Endothelial cell of umbilical vein (primary cell): ENCODE measurements around the gene CDR2. TPM values are rescaled to one million over a fixed set of nuclear protein-coding genes. Genes with fewer than 3 reads are reported as not detected.

ENCODE experiments used
- BruUV-seq: library from RNA; stranded (reverse); fragments of 400-500 nt; replicated peaks from 2 replicates; lab custom pipeline; 2021; lab: Mats Ljungman, UMichigan
- CTCF ChIA-PET: fragments of 300-600, 350-600 bp; sonication (Branson Sonifier 250); formaldehyde crosslinking; loops from one replicate; lab custom pipeline; 2021; ENCODE audit warnings: antibody characterized with exemption, inconsistent platforms; lab: Charles Lee
- POLR2A ChIA-PET: fragments of 300-600, 350-600 bp; sonication (Branson Sonifier 250); formaldehyde crosslinking; loops from one replicate; lab custom pipeline; 2021; ENCODE audit warnings: antibody characterized with exemption, inconsistent platforms; lab: Charles Lee
- DNase-seq: peaks from one replicate; pipeline ENCODE4 v3.0.0-alpha.2; 2011; ENCODE audit warnings: low read depth, low spot score
- FAIRE-seq: peaks from 2 replicates; lab custom pipeline; 2011; peaks lifted over from hg19 to GRCh38; lab: Jason Lieb, UNC
- H2AFZ ChIP-seq: 2 replicates; pipeline ENCODE4 v1.6.0; 2012; ENCODE audit warnings: low read depth, low read length, control low read depth, inconsistent platforms
- H3K27ac ChIP-seq: 2 replicates; pipeline ENCODE4 v1.5.1; 2011; ENCODE audit warnings: low read depth, mild to moderate bottlenecking, control low read depth, low read length, moderate library complexity; ENCODE audit not compliant: insufficient read depth
- H3K27me3 ChIP-seq, 2 experiments: 2 replicates each; pipeline versions ENCODE4 v1.6.0 to v1.6.1; 2011; ENCODE audit warnings: low read length in 2 of 2, mixed read lengths in 1 of 2; ENCODE audit not compliant: control insufficient read depth in 2 of 2, insufficient read depth in 2 of 2
- H3K36me3 ChIP-seq, 2 experiments: 2 replicates in 1 of 2; 3 replicates in 1 of 2; pipeline ENCODE4 v1.5.1; 2011; ENCODE audit warnings: low read length in 2 of 2, mild to moderate bottlenecking in 1 of 2, moderate library complexity in 1 of 2; ENCODE audit not compliant: control insufficient read depth in 2 of 2, insufficient read depth in 2 of 2; ENCODE audit errors: extremely low read depth in 1 of 2
- H3K4me1 ChIP-seq: 3 replicates; pipeline ENCODE4 v1.5.1; 2011; ENCODE audit warnings: mild to moderate bottlenecking, low read length; ENCODE audit not compliant: control insufficient read depth, insufficient read depth; ENCODE audit errors: extremely low read depth
- H3K4me2 ChIP-seq: 2 replicates; pipeline ENCODE4 v1.6.1; 2011; ENCODE audit warnings: low read length, control low read depth, mixed read lengths; ENCODE audit not compliant: insufficient read depth
- H3K4me3 ChIP-seq, 3 experiments: fragments of 200-600 bp in 1 of 3; sonication (generic), shearing (Covaris generic) in 1 of 3; replicated peaks in 1 of 3; 2 replicates each; pipeline ENCODE4 v1.5.1; 2011 to 2016; ENCODE audit warnings: control low read depth in 3 of 3, low read length in 3 of 3, mild to moderate bottlenecking in 2 of 3, inconsistent platforms in 1 of 3, low read depth in 1 of 3, moderate library complexity in 1 of 3; ENCODE audit not compliant: insufficient read depth in 1 of 3
- H3K79me2 ChIP-seq: 2 replicates; pipeline ENCODE4 v1.6.0; 2012; ENCODE audit warnings: low read length, inconsistent platforms; ENCODE audit not compliant: control insufficient read depth, insufficient read depth
- H3K9ac ChIP-seq: replicated peaks from 2 replicates; pipeline ENCODE3; 2011; ENCODE audit warnings: low read length, control low read depth; ENCODE audit not compliant: insufficient read depth; ENCODE audit errors: extremely low read depth
- H3K9me1 ChIP-seq: replicated peaks from 3 replicates; pipeline ENCODE4 v1.6.0; 2011; ENCODE audit warnings: mild to moderate bottlenecking, low read length; ENCODE audit not compliant: control insufficient read depth, insufficient read depth; ENCODE audit errors: extremely low read depth
- H3K9me3 ChIP-seq: replicated peaks from 2 replicates; pipeline ENCODE4 v1.5.1; 2012; ENCODE audit warnings: low read length, inconsistent platforms; ENCODE audit not compliant: control insufficient read depth, insufficient read depth
- H4K20me1 ChIP-seq: replicated peaks from 2 replicates; pipeline ENCODE3; 2011; ENCODE audit warnings: mild to moderate bottlenecking, low read length; ENCODE audit not compliant: control insufficient read depth, insufficient read depth; ENCODE audit errors: extremely low read depth
- FOS ChIP-seq: IDR thresholded peaks from 2 replicates; pipeline ENCODE4 v1.6.1; 2011; ENCODE audit warnings: mild to moderate bottlenecking, low read length, moderate library complexity, borderline replicate concordance; ENCODE audit not compliant: insufficient read depth
- GATA2 ChIP-seq: IDR thresholded peaks from 2 replicates; pipeline ENCODE4 v1.7.0; 2011; ENCODE audit warnings: low read depth, mild to moderate bottlenecking, moderate library complexity, mixed read lengths, low read length; ENCODE audit not compliant: insufficient read length, insufficient read depth
- dilution Hi-C: fragments of 300-500 bp; cut with MboI; formaldehyde crosslinking; loops from one replicate; pipeline ENCODE4 v1.15.0; 2019; ENCODE audit warnings: low sequenced_read_pairs; ENCODE audit not compliant: extremely low pct_ligation_motif_present
- intact Hi-C: fragments of 100-400 bp; cut with micrococcal nuclease; formaldehyde crosslinking; loops from one replicate; pipeline ENCODE4 v1.10.0; 2022
- polyA plus RNA-seq, 4 experiments: library from polyadenylated mRNA; depleted of rRNA in 3 of 4; stranded (reverse) in 3 of 4; unstranded in 1 of 4; fragments of >200 nt; gene quantifications; 2 replicates each; pipeline versions ENCODE4 v1.2.1 to v1.2.3, GENCODE V29; 2011 to 2012; ENCODE audit warnings: missing spikeins in 1 of 4
- total RNA-seq: library from RNA; stranded (reverse); gene quantifications from 2 replicates; pipeline ENCODE4 v1.2.3, GENCODE V29; 2021

Gene CDR2
- total and polyA plus RNA-seq, 2 donors (not counting 3 experiments of a cell fraction or from before 2014, with no cell fraction given): 35.3 to 61.9 TPM

DNA sequence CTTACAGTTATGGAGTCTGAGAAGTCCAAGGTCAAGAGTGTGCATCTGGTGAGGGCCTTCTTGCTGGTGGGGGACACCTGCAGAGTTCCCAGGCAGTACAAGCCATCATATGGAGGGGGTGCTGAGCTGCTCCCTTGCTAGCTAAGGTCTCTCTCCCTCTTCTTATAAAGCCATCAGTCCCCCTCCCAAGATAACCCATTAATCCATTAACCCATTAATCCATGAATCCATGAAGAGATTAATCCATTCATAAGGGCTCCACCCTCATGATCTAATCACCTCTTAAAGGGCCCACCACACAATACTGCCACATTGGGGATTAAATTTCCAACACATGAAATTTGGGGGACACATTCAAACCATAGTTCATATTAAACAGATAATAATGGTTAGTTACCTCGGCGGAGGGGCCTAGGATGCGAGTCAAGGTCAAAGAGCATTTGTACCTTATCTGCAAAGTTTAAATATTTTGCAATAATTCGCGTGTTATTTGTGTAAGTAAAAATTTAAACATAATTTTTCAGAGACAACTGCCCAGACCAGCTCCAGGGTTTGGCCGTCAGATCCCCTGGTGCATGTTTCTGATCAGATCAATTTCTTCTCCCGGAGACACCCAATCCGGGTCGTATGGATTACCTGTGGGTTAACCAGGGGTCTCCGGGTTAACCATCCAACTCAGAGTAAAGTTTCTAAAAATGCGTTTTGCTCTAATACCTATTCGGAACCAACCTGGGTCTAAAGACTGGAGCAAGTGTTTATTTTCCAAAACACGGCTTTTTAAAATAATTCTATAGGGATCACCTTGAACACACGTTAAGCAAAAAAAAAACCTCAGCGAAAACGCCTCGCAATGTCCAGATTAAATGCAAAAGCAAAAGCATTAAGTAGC lies 78.0 kb downstream of the CDR2 start:
- H3K9me3 ChIP-seq: no peaks in the 10 kb centered on the region
- DNase-seq: peak; percentile 32
- intact Hi-C loops (loop anchor here (1.0 to 2.0 kb wide), 6 partner anchors 34 to 343 kb away; partner anchors contain the start of genes EEF2K, PDZD9 and UQCRC2), dilution Hi-C loops (no loop called here)
- BruUV-seq: no TSS peak
- peak overlapping the region; percentile 88 for H2AFZ ChIP-seq
- H3K4me2 ChIP-seq: peak overlapping the region; percentile 97
- TF ChIP-seq GATA2 (peak; percentile 41), FOS (no peak)
- ChIA-PET CTCF (interaction anchor here (0.7 to 2.4 kb wide), 5 partner anchors 28 to 104 kb away, joined by 3 to 10 read pairs (median 4); partner anchors contain the start of gene EEF2K), POLR2A (no interaction called here)
- no peaks in the 10 kb centered on the region for H3K9me1 ChIP-seq
- no peaks in the 10 kb centered on the region for H3K27me3 ChIP-seq
- H3K36me3 ChIP-seq: no peaks in the 10 kb centered on the region
- peak overlapping the region; percentile 3 for H3K27ac ChIP-seq
- H3K4me1 ChIP-seq: no peaks in the 10 kb centered on the region
- H3K9ac ChIP-seq: peak overlapping the region; percentile 67
- H4K20me1 ChIP-seq: no peaks in the 10 kb centered on the region
- peak overlapping the region; percentile 62 to 99 (median 99) for H3K4me3 ChIP-seq
- no peak for FAIRE-seq
- H3K79me2 ChIP-seq: peaks cover 26% of the 10 kb centered on the region

Other genes with a start within 250 kb of the CDR2 start
- gene SDR42E2, start 212.1 kb downstream of the CDR2 start, total RNA-seq: 0.13 and 0.21 TPM in 2 replicates
- 0.03 TPM in 2 replicates for gene SDR42E2, start 212.1 kb downstream of the CDR2 start, polyA plus RNA-seq
- gene EEF2K, start 168.3 kb downstream of the CDR2 start, total RNA-seq: 44.1 and 48.6 TPM in 2 replicates
- gene EEF2K, start 168.3 kb downstream of the CDR2 start, polyA plus RNA-seq: 16.0 and 18.4 TPM in 2 replicates
- gene POLR3E, start 77.2 kb downstream of the CDR2 start, total RNA-seq: 42.8 and 48.3 TPM in 2 replicates
- 55.5 and 62.2 TPM in 2 replicates for gene POLR3E, start 77.2 kb downstream of the CDR2 start, polyA plus RNA-seq
- 278 and 325 TPM in 2 replicates for gene NPIPB5, start 136.3 kb upstream of the CDR2 start, total RNA-seq
- gene NPIPB5, start 136.3 kb upstream of the CDR2 start, polyA plus RNA-seq: 113 and 120 TPM in 2 replicates